Mucosa of descending colon (tissue), 3 donors: ENCODE data around the gene ADARB1. TPM values are rescaled to one million over a fixed set of nuclear protein-coding genes. Genes with fewer than 3 reads are reported as not detected.

Source experiments
- ATAC-seq: fragments of 200-7000 bp; cut with Tn5 transposase; one replicate; pipeline ENCODE4 v1.9.1; 2020; ENCODE audit warnings: mild to moderate bottlenecking, moderate library complexity
- DNase-seq, 3 donors: peaks; one replicate each; pipeline ENCODE4 v3.0.0-alpha.2; 2020
- H3K36me3 ChIP-seq: fragments of 200-600 bp; one replicate; pipeline ENCODE4 v1.8.0; 2021; ENCODE audit warnings: low read depth, mild to moderate bottlenecking
- H3K4me1 ChIP-seq: fragments of 200-600 bp; one replicate; pipeline ENCODE4 v1.8.0; 2021; ENCODE audit warnings: low read depth, mild to moderate bottlenecking
- H3K4me3 ChIP-seq: fragments of 200-600 bp; one replicate; pipeline ENCODE4 v1.8.0; 2021; ENCODE audit warnings: mild to moderate bottlenecking
- H3K9me3 ChIP-seq: fragments of 200-600 bp; one replicate; pipeline ENCODE4 v1.8.0; 2021; ENCODE audit warnings: mild to moderate bottlenecking
- intact Hi-C, 2 donors: fragments of 100-400 bp; cut with DNase I in 1 of 2; cut with micrococcal nuclease in 1 of 2; formaldehyde crosslinking; loops; one replicate each; pipeline versions ENCODE4 v1.11.0 to v1.11.1; 2022; cut with DNase I, micrococcal nuclease
- total RNA-seq, 3 donors: library from RNA; stranded (reverse); fragmentation: NEBNext Ultra II Directional in 2 of 3; extraction: Animal tissue kit (Norgen Biotek cat#: 25700) in 2 of 3; gene quantifications; one replicate each; pipeline versions ENCODE4 v1.2.1 to v1.2.4, GENCODE V29; 2021 to 2023
- TF ChIP-seq, protein P1 (sequence below): fragments of 200-600 bp; IDR thresholded peaks from one replicate; pipeline ENCODE4 v1.8.0; 2022; ENCODE audit warnings: antibody characterized with exemption, mild to moderate bottlenecking
- donor health status: DM: no; HTN: no; CAD: no; lungs with moderate emphysema.
- donor health status: DM: no; HTN: no; CAD: no.
- donor health status: DM: no; HTN: yes; CAD: no.

Gene ADARB1
- total RNA-seq, 3 donors from 2014 or later = 5.4 to 91.2 (median 8.8) TPM

DNA sequence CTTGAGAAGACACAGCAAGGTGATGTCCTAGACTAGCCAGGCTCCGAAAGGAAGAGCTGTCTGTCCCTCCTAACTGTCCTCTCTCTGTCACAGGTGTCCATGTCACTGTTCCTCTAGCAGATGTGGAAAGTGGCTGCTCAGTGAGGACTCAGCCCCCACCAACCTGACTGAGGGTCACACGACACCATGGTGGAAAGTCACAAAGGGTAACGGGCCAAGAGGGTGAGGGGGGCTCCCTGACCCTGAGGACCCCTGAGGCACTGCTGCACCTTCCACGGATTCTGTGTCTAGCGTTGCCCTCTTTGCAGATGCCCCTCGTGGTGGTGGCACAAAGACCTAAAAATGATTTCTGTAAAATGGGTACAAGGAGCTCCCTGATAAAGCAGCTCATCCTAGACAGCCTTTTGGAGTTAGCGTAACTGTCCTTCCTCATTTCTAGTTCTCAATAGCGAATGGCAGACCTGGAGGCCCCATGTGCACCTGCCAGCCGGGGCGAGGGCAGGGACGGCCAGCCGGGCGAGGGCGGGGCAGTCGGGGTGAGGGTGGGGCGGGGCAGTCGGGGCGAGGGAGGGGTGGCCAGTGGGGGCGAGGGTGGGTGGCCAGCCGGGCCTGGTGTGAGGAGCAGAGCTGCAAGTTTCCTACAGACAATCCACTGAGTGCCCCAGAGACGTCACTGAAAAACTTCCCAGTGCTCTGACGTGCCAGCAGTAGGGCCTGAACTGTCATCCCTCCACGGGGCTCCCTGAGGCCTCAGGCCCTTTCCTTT lies 189.9 kb downstream of the ADARB1 start:
- intact Hi-C loops = no loop called here
- no peak for ATAC-seq
- no peaks in the 10 kb centered on the region for H3K4me1 ChIP-seq
- peaks cover 9% of the 10 kb centered on the region for H3K36me3 ChIP-seq
- DNase-seq = no peak
- H3K9me3 ChIP-seq = no peaks in the 10 kb centered on the region
- no peak overlapping the region for H3K4me3 ChIP-seq
- TF ChIP-seq, protein P1, sequence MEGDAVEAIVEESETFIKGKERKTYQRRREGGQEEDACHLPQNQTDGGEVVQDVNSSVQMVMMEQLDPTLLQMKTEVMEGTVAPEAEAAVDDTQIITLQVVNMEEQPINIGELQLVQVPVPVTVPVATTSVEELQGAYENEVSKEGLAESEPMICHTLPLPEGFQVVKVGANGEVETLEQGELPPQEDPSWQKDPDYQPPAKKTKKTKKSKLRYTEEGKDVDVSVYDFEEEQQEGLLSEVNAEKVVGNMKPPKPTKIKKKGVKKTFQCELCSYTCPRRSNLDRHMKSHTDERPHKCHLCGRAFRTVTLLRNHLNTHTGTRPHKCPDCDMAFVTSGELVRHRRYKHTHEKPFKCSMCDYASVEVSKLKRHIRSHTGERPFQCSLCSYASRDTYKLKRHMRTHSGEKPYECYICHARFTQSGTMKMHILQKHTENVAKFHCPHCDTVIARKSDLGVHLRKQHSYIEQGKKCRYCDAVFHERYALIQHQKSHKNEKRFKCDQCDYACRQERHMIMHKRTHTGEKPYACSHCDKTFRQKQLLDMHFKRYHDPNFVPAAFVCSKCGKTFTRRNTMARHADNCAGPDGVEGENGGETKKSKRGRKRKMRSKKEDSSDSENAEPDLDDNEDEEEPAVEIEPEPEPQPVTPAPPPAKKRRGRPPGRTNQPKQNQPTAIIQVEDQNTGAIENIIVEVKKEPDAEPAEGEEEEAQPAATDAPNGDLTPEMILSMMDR = no peak

DNA sequence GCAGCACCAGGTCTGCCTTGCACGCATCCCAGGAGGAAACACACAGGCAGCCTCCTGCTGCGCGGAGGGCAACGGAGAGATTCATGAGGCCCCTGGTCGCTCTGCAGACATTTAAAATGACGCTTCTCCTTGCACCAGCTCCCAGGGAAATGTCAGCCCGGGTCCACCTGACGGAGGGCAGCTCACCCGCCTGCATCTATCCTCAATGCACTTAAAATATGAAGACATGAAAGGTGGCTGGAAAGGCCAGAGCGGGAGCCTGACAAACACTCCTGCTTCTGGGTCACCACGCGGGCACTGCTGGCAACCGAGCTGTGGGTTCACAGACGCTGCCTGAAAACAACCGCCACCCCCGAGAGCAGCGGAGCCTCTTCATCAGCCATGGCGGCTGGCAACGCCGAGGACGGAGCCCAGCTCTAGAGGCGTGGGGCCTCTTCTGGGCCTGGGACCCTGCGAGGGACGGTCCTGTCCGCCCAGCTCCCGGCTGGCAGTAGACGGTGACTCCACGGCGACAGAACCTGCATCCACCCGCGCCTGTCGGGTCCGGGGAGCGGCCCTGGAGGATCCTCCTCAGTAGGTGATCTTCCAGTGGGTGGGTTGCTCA lies 190.6 kb downstream of the ADARB1 start:
- H3K36me3 ChIP-seq = peaks cover 9% of the 10 kb centered on the region
- TF ChIP-seq, protein P1 = no peak

DNA sequence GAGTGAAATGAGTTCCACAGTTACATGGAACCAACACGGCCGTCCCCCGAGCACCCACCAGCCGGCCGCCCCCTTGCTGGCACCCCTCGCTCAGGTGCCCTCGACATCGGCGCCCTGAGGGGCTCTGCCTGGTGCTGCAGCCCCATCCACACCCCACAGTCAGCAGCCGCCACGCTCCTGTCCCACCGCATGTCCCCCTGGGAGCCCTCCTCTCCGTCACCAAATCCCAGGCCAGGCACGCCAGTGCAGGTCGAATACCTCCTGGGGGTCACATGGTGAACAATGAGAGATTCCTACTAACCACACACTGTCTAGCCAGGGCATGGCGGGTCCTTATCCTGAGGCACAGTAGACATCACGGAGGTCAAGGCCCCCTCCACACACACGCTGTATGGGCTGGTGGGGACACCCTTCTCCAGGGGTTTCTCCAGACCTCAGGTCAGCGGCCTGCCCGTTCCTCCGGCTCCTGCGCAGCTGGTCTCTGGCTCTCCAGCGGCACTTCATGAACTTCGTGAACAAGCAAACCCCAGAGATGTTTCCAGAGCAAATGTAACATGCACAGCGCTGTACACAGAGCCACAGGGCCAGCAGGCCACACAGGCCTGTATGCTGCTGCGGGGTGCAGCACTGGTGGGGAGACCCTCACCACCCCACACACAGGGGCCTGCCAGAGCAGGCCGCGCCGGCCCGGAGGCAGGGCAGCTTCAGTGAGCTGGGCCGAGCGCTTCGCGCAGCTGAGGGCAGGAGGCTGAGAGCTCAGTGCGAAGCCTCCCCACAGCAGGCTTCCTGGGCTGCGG lies 191.5 kb downstream of the ADARB1 start:
- ATAC-seq = no peak
- Histone ChIP-seq H3K4me1 (no peaks in the 10 kb centered on the region), H3K4me3 (no peak overlapping the region), H3K36me3 (peaks cover 9% of the 10 kb centered on the region), H3K9me3 (no peaks in the 10 kb centered on the region)
- intact Hi-C loops = no loop called here
- DNase-seq = no peak
- TF ChIP-seq, protein P1 = no peak

More for the DNA sequence above, 190.6 kb downstream of the ADARB1 start:
- ATAC-seq = no peak
- no peak for DNase-seq
- H3K9me3 ChIP-seq = no peaks in the 10 kb centered on the region
- no peak overlapping the region for H3K4me3 ChIP-seq
- intact Hi-C loops = no loop called here
- H3K4me1 ChIP-seq = no peaks in the 10 kb centered on the region

DNA sequence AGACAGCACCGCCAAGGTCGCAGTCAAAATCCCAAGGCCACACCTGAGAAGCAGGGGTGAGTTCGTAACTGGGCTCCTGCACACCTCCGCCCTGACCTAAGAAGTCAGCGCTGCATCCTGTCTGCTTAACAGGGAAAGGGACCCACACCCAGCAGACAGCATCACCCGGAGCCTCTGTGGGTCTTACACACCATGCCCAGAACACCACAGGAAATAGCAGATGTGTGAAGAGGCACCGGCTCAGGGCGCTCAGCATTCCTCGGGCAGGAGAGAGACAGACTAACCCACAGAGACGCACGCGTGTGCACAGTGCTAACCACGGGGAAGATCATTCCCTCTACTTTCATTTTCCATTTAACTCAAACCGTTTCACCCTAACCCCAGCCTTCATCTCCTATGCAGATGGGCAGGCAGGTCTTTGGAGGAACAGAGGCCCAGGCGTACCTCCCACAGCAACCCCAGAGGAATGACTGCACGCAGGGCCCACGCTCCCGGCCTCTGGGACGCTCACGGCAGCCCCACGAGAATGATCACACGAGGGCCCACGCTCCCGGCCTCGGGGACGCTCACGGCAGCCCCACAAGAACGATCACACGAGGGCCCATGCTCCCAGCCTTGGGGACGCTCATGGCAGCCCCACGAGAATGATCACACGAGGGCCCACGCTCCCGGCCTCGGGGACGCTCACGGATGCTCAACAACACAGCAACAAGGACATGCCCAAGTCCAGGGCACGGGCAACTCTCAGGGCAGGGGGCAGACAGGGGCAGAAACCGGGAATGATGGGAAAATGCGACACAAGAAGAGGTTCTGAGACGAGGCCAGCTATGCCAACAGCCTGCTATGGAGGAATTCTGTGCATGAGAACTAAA lies 192.4 kb downstream of the ADARB1 start:
- Histone ChIP-seq H3K4me3 (no peak overlapping the region), H3K9me3 (peaks cover 2% of the 10 kb centered on the region), H3K4me1 (no peaks in the 10 kb centered on the region), H3K36me3 (peaks cover 9% of the 10 kb centered on the region)
- ATAC-seq (peak; percentile 44), DNase-seq (no peak)
- TF ChIP-seq, protein P1 = no peak
- intact Hi-C loops = no loop called here

DNA sequence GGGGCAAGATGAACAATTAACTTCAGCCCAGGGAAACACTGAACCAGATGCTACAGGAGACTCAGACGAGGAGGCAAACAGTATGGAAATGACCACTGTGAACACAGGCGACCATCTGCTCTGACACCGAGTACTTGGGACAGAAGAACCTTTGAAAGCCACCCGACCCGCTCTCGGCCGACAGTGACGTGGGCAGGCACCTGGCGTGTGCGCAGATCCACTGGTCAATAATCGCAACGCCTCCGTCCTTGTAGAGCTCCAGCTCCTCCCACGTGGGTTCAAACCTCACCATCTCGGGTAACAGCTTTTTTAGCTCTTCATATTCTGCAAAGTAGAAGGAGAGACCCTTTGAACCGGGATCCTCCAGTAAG lies 193.0 kb downstream of the ADARB1 start:
- Histone ChIP-seq H3K36me3 (peaks cover 9% of the 10 kb centered on the region), H3K4me3 (no peak overlapping the region), H3K9me3 (peaks cover 5% of the 10 kb centered on the region), H3K4me1 (no peaks in the 10 kb centered on the region)
- intact Hi-C loops = no loop called here
- TF ChIP-seq, protein P1 = no peak
- ATAC-seq (no peak), DNase-seq (no peak)
